Superior temporal gyrus (tissue), 1 donor: Measurements from ENCODE around the gene CRABP2.

Experiments
- DNase-seq: peaks from one replicate; pipeline ENCODE4 v3.0.0-alpha.2; 2016; ENCODE audit errors: extremely low spot score

Gene CRABP2

GRCh38 chr1:156742017-156742416 is 36.6 kb upstream of the CRABP2 start:
- DNase-seq = no peak

- no peak for DNase-seq
Observed at GRCh38 chr1:156741481-156741983, 36.1 kb upstream of the CRABP2 start.

GRCh38 chr1:156740741-156741480 is 35.5 kb upstream of the CRABP2 start, which contains the start of gene MRPL24:
Gene MRPL24 (minus strand): TSS chr1:156741088. CDS start chr1:156738704, 2,384 bp downstream.
- peak; percentile 100 for DNase-seq

- DNase-seq = peak; percentile 16
Observed at GRCh38 chr1:156740237-156740740, 34.9 kb upstream of the CRABP2 start.

GRCh38 chr1:156738916-156739315 is 33.5 kb upstream of the CRABP2 start:
- DNase-seq = no peak

GRCh38 chr1:156738407-156738806 is 33.0 kb upstream of the CRABP2 start:
- no peak for DNase-seq

GRCh38 chr1:156733989-156734584 is 28.7 kb upstream of the CRABP2 start:
- DNase-seq = no peak

GRCh38 chr1:156728599-156729462 is 23.4 kb upstream of the CRABP2 start, which contains the start of gene ISG20L2:
Gene ISG20L2 (minus strand): TSS chr1:156728766. CDS start chr1:156727652, 1,114 bp downstream.
- peak; percentile 96 for DNase-seq

- DNase-seq = peak; percentile 81
Observed at GRCh38 chr1:156727926-156728598, 22.7 kb upstream of the CRABP2 start, which contains the start of gene METTL25B. Gene METTL25B (plus strand): TSS chr1:156728469. CDS start chr1:156729105, 636 bp downstream.

GRCh38 chr1:156727492-156727891 is 22.1 kb upstream of the CRABP2 start:
- DNase-seq = no peak

GRCh38 chr1:156726549-156727226 is 21.3 kb upstream of the CRABP2 start:
- no peak for DNase-seq

- DNase-seq = peak; percentile 93
Observed at GRCh38 chr1:156725683-156726280, 20.4 kb upstream of the CRABP2 start.

- DNase-seq = no peak
Observed at GRCh38 chr1:156721535-156721934, 16.2 kb upstream of the CRABP2 start.

- no peak for DNase-seq
Observed at GRCh38 chr1:156721131-156721530, 15.7 kb upstream of the CRABP2 start.

GRCh38 chr1:156717351-156717750 is 12.0 kb upstream of the CRABP2 start:
- no peak for DNase-seq

- no peak for DNase-seq
Observed at GRCh38 chr1:156714830-156715229, 9.4 kb upstream of the CRABP2 start.

- DNase-seq = no peak
Observed at GRCh38 chr1:156712626-156713025, 7.2 kb upstream of the CRABP2 start.

GRCh38 chr1:156711011-156711817 is 5.8 kb upstream of the CRABP2 start:
- DNase-seq = no peak
